ENCODE results near the gene PTPRG.

DNA sequence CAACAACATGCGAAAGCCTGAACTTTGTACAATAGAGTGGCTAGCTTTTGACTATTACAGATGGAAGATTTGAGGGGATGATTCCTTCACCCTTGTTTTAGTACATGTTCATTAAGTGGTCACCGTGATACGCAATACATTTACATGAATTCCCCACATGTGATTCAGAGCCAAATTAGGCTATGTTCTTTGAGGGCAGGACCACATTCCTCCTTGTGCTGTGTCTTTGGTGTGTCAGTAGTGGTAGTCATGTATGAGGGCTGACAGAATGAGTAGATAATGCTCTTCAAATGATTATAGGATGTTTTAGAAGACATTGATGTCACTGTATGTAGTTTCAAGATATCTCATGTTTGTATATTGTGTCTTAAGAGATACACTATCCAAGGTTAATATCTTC is 12.1 kb downstream of the PTPRG start:
- TF ChIP-seq CTCF (IDR thresholded peaks at IDR 0.05): no peak
- no peak for TF ChIP-seq POLR2A (IDR thresholded peaks at IDR 0.05)

All from adrenal gland (tissue), 5 donors.